Measurements from ENCODE around the gene PDE4A.

GRCh38 chr19:10473192-10473591, 52.9 kb downstream of the PDE4A start:
- TF ChIP-seq CTCF (IDR thresholded peaks at IDR 0.05), result no peak
- TF ChIP-seq POLR2A (IDR thresholded peaks at IDR 0.05), result no peak
